Measurements from ENCODE around the gene SLC44A3. TPM values are rescaled to one million over a fixed set of nuclear protein-coding genes. Genes with fewer than 3 reads are reported as not detected.

The SLC44A3 gene
- polyA plus RNA-seq, 2 of the 4 experiments (the other 2 are of a cell fraction), result 1.9 to 5.4 TPM

DNA sequence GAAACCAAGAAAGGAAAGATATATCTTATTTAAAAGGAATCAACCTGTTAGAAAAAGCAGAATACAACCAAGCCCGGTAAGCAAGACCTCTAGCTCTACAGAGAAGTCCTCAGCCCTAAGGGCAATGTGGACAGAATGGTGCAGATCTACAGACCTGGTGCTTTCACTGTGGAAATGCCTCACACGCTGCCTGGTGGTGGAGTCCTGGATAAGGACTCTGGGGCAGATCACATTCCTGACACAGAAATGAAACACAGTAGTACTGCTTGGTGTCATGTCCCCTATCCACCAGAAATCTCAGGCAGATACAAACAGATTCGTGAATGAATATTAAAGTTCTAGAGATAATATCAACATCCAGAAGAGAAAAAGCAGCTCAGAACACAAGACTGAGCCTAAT, 99.9 kb downstream of the SLC44A3 start:
- DNase-seq (ENCODE audit: low read depth in 1 of 2, low spot score in 1 of 2) (no peak), ATAC-seq (peak in 1 of 2 experiments; percentile 46; a peak in 3 of 6 replicates), FAIRE-seq (no peak)
- Histone ChIP-seq H3K4me3 (no peak overlapping the region), H3K4me1 (peaks cover 34% of the 10 kb centered on the region), H3K9me3 (no peaks in the 10 kb centered on the region), H3K27ac (no peak overlapping the region), H3K4me2 (no peak overlapping the region)
- no peak for TF ChIP-seq FOSB (CRISPR knock-in tag; IDR thresholded peaks at IDR 0.05)
- no peak for TF ChIP-seq RAD21 (conservative IDR thresholded peaks at IDR 0.05 in 1 of 2, IDR thresholded peaks at IDR 0.05 in 1 of 2)
- TF ChIP-seq REST (IDR thresholded peaks at IDR 0.05), result no peak
- TF ChIP-seq NR3C1 (IDR thresholded peaks at IDR 0.05), result no peak
- no peak for TF ChIP-seq SMC3 (IDR thresholded peaks at IDR 0.05)
- no peak for TF ChIP-seq MAX (IDR thresholded peaks at IDR 0.05)
- TF ChIP-seq BHLHE40 (IDR thresholded peaks at IDR 0.05; ENCODE audit: low read depth, low read length), result no peak
- no peak for TF ChIP-seq NFE2L2 (conservative IDR thresholded peaks at IDR 0.05; ENCODE audit: low read length)
- TF ChIP-seq EP300 (IDR thresholded peaks at IDR 0.05), result no peak
- no peak for TF ChIP-seq CBX8 (IDR thresholded peaks at IDR 0.05)
- no peak for TF ChIP-seq EHF (CRISPR knock-in tag; IDR thresholded peaks at IDR 0.05)
- 62% methylated on average over 3 of the region's 3 CpGs for WGBS (ENCODE audit: missing lambda C conversion rate)
- ChIA-PET CTCF (interaction anchor here (0.7 to 2.6 kb wide), 3 partner anchors 10 to 66 kb away, joined by 3 to 12 read pairs (median 3); no protein-coding TSS in a partner anchor), POLR2A (no interaction called here)

DNA sequence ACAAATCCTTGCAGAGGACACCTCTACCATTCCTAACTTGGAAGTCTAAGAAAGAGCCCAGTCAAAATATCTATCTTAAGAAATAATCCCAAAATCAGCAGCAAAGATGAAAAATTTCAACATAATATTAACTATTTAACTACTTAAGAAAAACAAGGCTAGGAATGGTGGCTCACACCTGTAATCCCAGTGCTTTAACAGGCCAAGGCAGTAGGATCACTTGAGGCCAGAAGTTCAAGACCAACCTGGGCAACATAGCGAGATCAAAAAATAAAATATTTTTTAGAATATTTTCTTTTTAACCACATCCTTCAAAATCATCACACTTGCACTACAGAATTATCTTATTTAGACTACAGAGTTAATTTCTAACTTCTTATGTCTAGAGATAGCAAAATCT, 101.8 kb downstream of the SLC44A3 start:
- no peak for FAIRE-seq
- Histone ChIP-seq H3K4me2 (no peak overlapping the region), H3K4me3 (no peak overlapping the region), H3K27ac (no peak overlapping the region), H3K9me3 (no peaks in the 10 kb centered on the region), H3K4me1 (peaks cover 36% of the 10 kb centered on the region)
- no peak for DNase-seq (ENCODE audit: low read depth in 1 of 2, low spot score in 1 of 2)
- ATAC-seq, result no peak
- CTCF ChIA-PET, result interaction anchor here (4.7 kb wide), 1 partner anchor 67 kb away, joined by 32 read pairs; no protein-coding TSS in a partner anchor
- TF ChIP-seq, protein P1, sequence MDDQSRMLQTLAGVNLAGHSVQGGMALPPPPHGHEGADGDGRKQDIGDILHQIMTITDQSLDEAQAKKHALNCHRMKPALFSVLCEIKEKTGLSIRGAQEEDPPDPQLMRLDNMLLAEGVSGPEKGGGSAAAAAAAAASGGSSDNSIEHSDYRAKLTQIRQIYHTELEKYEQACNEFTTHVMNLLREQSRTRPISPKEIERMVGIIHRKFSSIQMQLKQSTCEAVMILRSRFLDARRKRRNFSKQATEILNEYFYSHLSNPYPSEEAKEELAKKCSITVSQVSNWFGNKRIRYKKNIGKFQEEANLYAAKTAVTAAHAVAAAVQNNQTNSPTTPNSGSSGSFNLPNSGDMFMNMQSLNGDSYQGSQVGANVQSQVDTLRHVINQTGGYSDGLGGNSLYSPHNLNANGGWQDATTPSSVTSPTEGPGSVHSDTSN (IDR thresholded peaks at IDR 0.05), result no peak
- TF ChIP-seq HMGXB4 (CRISPR knock-in tag; IDR thresholded peaks at IDR 0.05; ENCODE audit: borderline replicate concordance), result no peak
- TF ChIP-seq HOXB13 (CRISPR knock-in tag; IDR thresholded peaks at IDR 0.05; ENCODE audit: low read depth), result no peak
- no peak for TF ChIP-seq GATA3 (IDR thresholded peaks at IDR 0.05; ENCODE audit: borderline replicate concordance)
- TF ChIP-seq JUNB (IDR thresholded peaks at IDR 0.05), result no peak
- TF ChIP-seq KDM1A (IDR thresholded peaks at IDR 0.05; ENCODE audit: low read depth), result no peak
- TF ChIP-seq ZSCAN20 (CRISPR knock-in tag; IDR thresholded peaks at IDR 0.05), result no peak
- no peak for TF ChIP-seq HDAC2 (IDR thresholded peaks at IDR 0.05)
- no peak for TF ChIP-seq CHD4 (IDR thresholded peaks at IDR 0.05; ENCODE audit: borderline replicate concordance)
- TF ChIP-seq, protein P2, sequence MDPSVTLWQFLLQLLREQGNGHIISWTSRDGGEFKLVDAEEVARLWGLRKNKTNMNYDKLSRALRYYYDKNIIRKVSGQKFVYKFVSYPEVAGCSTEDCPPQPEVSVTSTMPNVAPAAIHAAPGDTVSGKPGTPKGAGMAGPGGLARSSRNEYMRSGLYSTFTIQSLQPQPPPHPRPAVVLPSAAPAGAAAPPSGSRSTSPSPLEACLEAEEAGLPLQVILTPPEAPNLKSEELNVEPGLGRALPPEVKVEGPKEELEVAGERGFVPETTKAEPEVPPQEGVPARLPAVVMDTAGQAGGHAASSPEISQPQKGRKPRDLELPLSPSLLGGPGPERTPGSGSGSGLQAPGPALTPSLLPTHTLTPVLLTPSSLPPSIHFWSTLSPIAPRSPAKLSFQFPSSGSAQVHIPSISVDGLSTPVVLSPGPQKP (IDR thresholded peaks at IDR 0.05; ENCODE audit: low read depth, low read length), result no peak
- POLR2A ChIA-PET, result no interaction called here
- WGBS (ENCODE audit: missing lambda C conversion rate), result 94% methylated on average over 1 of the region's 1 CpG
